OCI-LY3 (cell line): ENCODE results near the gene PDE4C.

Source experiments
- H2AFZ ChIP-seq: fragments of 200-600, 300-600 bp; shearing (Covaris generic); 2 replicates; pipeline ENCODE4 v1.6.0; 2014; ENCODE audit warnings: antibody characterized with exemption, low read depth, low read length
- H3K27ac ChIP-seq: fragments of 200-600, 300-600 bp; sonication (generic); 2 replicates; pipeline ENCODE4 v1.5.1; 2014; ENCODE audit warnings: mild to moderate bottlenecking, low read length, moderate library complexity, mixed read lengths
- H3K27me3 ChIP-seq: fragments of 200-600, 300-600 bp; sonication (generic); 2 replicates; pipeline ENCODE4 v1.6.1; 2014; ENCODE audit warnings: low read depth, low read length, mixed read lengths
- H3K36me3 ChIP-seq: fragments of 200-600, 300-600 bp; sonication (generic); replicated peaks from 2 replicates; pipeline ENCODE3; 2014; ENCODE audit warnings: low read depth, low read length, mixed read lengths
- H3K4me1 ChIP-seq: fragments of 300-600, 200-600 bp; sonication (generic); 2 replicates; pipeline ENCODE4 v1.6.1; 2014; ENCODE audit warnings: low read length, mixed read lengths
- H3K4me2 ChIP-seq: fragments of 200-600, 300-600 bp; sonication (generic); 2 replicates; pipeline ENCODE4 v1.6.1; 2014; ENCODE audit warnings: low read length, mixed read lengths
- H3K4me3 ChIP-seq: fragments of 300-600, 200-600 bp; sonication (generic); 2 replicates; pipeline ENCODE4 v1.5.1; 2014; ENCODE audit warnings: antibody characterized with exemption, mild to moderate bottlenecking, low read length, moderate library complexity
- H3K79me2 ChIP-seq: fragments of 300-600, 200-600 bp; shearing (Covaris generic); 2 replicates; pipeline ENCODE4 v1.6.1; 2014; ENCODE audit warnings: mild to moderate bottlenecking, low read length, mixed read lengths
- H3K9ac ChIP-seq: fragments of 300-600, 200-600 bp; shearing (Covaris generic); 2 replicates; pipeline ENCODE4 v1.6.0; 2014; ENCODE audit warnings: mild to moderate bottlenecking, low read length, moderate library complexity
- H3K9me3 ChIP-seq: fragments of 200-600, 300-600 bp; shearing (Covaris generic); 2 replicates; pipeline ENCODE4 v1.6.1; 2014; ENCODE audit warnings: low read length, mixed read lengths; ENCODE audit not compliant: insufficient read depth
- H4K20me1 ChIP-seq: fragments of 200-600, 300-600 bp; sonication (generic); 2 replicates; pipeline ENCODE4 v1.6.1; 2016; ENCODE audit warnings: low read length, mixed read lengths; ENCODE audit not compliant: insufficient read depth
- EZH2phosphoT487 ChIP-seq: fragments of 200-600 bp; shearing (Covaris generic); IDR thresholded peaks from 2 replicates; pipeline ENCODE4 v1.6.1; 2018; ENCODE audit warnings: antibody characterized with exemption, mixed run types, low read depth
- TF ChIP-seq, protein P1 (sequence below): fragments of 200-600, 300-600 bp; sonication (generic); IDR thresholded peaks from 2 replicates; pipeline ENCODE4 v1.5.1; 2014; ENCODE audit warnings: antibody characterized with exemption, low read length, low read depth

Gene PDE4C

DNA sequence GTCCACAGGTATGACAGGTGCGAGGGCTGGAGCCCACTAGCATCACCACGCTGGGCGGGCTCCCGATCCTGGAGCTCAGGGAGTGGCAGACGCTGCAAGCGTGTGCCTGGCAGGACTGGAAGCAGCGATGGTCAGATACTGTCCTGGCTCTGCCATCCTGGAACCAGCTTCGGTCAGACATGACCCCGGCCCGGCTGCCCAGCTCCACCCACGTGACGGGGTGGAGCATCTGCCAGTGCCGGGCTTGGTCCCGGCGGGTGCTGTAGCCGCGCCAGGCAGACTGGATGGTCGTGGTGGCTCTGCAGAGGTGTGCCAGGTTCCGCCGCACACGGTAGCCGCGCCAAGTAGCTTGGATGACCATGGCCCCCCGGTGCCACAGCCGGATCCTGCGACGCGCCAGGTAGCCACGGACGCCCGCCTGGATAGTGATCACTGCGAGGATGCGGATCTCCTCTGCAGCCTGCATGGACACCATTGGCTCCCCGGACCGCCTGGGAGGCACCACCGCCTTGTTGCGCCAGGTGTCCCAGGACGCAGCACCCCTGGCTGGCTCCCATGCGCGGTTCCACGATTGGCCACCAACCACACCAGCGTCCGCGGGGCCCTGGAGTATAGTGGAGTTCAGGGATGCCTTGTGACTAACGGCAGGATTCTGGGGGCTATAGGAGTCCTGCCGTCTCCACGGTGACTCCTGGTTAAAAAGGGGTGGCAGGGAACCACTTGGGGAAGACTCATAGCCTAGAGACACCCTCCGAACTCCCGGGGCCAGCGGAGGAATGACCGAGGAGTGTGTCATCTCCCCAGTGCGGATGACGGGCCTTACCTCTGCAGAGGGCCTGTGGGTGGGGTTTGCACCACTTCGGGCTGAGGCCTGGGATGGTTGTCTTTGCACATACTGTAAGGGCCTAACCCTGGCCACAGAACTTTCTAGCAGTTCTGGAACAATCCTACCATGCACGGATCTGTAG is 31.5 kb upstream of the PDE4C start:
- H3K9me3 ChIP-seq = no peaks in the 10 kb centered on the region
- H3K4me2 ChIP-seq = no peak overlapping the region
- H3K79me2 ChIP-seq = no peaks in the 10 kb centered on the region
- H3K27ac ChIP-seq = no peak overlapping the region
- no peak overlapping the region for H3K9ac ChIP-seq
- no peak overlapping the region for H2AFZ ChIP-seq
- peaks cover 2% of the 10 kb centered on the region; the same call in 1 of the 2 replicates for H3K27me3 ChIP-seq
- H3K36me3 ChIP-seq = no peaks in the 10 kb centered on the region
- peaks cover 25% of the 10 kb centered on the region for H3K4me1 ChIP-seq
- H3K4me3 ChIP-seq = no peak overlapping the region
- TF ChIP-seq, protein P1, sequence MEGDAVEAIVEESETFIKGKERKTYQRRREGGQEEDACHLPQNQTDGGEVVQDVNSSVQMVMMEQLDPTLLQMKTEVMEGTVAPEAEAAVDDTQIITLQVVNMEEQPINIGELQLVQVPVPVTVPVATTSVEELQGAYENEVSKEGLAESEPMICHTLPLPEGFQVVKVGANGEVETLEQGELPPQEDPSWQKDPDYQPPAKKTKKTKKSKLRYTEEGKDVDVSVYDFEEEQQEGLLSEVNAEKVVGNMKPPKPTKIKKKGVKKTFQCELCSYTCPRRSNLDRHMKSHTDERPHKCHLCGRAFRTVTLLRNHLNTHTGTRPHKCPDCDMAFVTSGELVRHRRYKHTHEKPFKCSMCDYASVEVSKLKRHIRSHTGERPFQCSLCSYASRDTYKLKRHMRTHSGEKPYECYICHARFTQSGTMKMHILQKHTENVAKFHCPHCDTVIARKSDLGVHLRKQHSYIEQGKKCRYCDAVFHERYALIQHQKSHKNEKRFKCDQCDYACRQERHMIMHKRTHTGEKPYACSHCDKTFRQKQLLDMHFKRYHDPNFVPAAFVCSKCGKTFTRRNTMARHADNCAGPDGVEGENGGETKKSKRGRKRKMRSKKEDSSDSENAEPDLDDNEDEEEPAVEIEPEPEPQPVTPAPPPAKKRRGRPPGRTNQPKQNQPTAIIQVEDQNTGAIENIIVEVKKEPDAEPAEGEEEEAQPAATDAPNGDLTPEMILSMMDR = no peak
- TF ChIP-seq EZH2phosphoT487 = no peak
- H4K20me1 ChIP-seq = no peaks in the 10 kb centered on the region

DNA sequence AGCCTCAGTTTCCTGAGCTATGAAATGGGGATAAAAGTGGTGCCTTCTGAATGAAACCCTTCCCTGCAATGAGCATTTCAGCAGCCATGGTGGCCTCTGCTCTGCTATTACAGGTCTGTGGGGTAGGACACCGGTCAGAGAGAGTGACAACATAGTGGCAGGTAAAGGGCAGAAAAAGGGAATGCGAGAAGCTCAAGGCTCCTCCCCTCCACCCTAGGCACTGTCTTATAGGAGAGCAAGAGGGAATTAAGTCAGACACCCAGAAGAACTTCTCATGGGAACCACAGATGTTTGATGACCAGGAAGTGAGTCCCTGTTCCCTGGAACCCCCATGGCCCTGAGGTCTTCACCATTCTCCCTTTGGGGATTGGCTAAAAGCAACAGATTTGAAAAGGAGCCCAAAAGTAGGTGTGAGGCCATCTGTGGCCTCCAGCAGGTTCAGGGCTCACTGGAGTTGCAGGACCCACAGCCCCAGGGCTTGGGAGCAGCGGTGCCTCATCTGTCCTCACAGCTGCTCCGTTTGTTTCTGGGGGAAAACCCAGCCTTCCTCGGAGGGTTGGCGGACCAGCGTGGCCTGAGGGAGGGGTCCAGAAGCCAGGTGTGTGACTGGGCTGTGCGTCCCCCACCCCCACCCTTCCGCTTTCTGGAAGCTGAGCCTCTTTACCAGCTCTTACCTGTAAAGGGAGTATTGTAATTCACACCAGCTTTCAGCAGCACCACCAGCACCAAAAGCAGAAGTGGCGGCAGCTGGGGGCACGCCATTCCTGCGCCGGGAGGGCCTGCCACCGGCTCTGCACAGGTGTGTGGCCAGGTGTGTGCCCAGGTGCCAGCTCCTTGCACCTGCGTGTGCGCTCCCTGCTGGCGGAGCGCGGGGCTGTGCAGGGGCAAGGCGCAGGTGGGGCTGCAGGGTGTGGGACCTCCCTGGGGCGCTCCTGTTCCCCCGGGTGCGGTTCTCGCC is 28.6 kb upstream of the PDE4C start:
- Histone ChIP-seq H2AFZ (peak overlapping the region; percentile 89), H4K20me1 (no peaks in the 10 kb centered on the region), H3K9ac (no peak overlapping the region), H3K4me1 (peaks cover 28% of the 10 kb centered on the region), H3K36me3 (no peaks in the 10 kb centered on the region), H3K4me3 (peak overlapping the region; percentile 19; the same call in 1 of the 2 replicates), H3K79me2 (no peaks in the 10 kb centered on the region), H3K4me2 (peak overlapping the region; percentile 40), H3K27me3 (peaks cover 6% of the 10 kb centered on the region; the same call in 1 of the 2 replicates), H3K9me3 (no peaks in the 10 kb centered on the region), H3K27ac (no peak overlapping the region)
- TF ChIP-seq, protein P1 = peak; percentile 16
- TF ChIP-seq EZH2phosphoT487 = no peak

DNA sequence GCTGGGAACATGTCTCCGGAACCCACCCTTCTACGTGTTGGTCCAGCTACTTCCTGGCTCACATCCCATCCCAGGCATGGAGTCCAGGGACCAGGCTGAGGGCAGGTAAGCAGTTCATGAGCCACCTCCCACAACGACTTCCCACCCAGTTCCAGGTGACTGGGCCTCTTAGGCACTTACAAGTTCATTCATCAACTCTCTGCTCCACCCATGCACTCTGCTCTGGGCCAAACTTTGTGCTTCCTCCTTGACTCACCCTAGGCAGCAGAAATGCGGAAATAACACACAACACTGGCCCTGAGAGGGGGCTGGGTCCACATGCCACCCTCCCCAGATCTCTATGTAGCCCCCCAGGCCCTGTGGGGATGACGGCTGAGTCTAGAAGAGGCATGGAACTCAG is 27.5 kb upstream of the PDE4C start:
- Histone ChIP-seq H3K79me2 (no peaks in the 10 kb centered on the region), H2AFZ (peak overlapping the region; percentile 89), H3K27ac (0 out of 2 replicates have a peak overlapping the region, but pooled peaks have one; percentile 1), H4K20me1 (no peaks in the 10 kb centered on the region), H3K4me1 (peaks cover 28% of the 10 kb centered on the region), H3K4me2 (peak overlapping the region; percentile 51), H3K36me3 (no peaks in the 10 kb centered on the region), H3K9me3 (no peaks in the 10 kb centered on the region), H3K27me3 (peaks cover 8% of the 10 kb centered on the region; the same call in 1 of the 2 replicates), H3K4me3 (no peak overlapping the region), H3K9ac (peak overlapping the region; percentile 15; the same call in 1 of the 2 replicates)
- TF ChIP-seq, protein P1 = no peak
- TF ChIP-seq EZH2phosphoT487 = no peak
